Osteocyte (in vitro differentiated cells): Measurements from ENCODE around the gene S100Z. TPM values are rescaled to one million over a fixed set of nuclear protein-coding genes. Genes with fewer than 3 reads are reported as not detected.
"Not testable (repeated sequence)": the region's sequence is repeated elsewhere in the genome, so short reads cannot be mapped to it uniquely, and the experiment has no call there.

ENCODE experiments used
- DNase-seq: peaks from one replicate; pipeline ENCODE4 v3.0.0; 2021; ENCODE audit warnings: mixed read lengths; ENCODE audit not compliant: unreplicated experiment; ENCODE audit errors: extremely low spot score
- H3K27ac Mint-ChIP-seq: one replicate; pipeline ENCODE4 v1.8.0; 2021; ENCODE audit warnings: mild to moderate bottlenecking, mixed read lengths; ENCODE audit not compliant: unreplicated experiment
- H3K27me3 Mint-ChIP-seq: one replicate; pipeline ENCODE4 v1.8.0; 2021; ENCODE audit warnings: mixed read lengths; ENCODE audit not compliant: unreplicated experiment
- H3K36me3 Mint-ChIP-seq: one replicate; pipeline ENCODE4 v1.8.0; 2021; ENCODE audit warnings: mixed read lengths; ENCODE audit not compliant: unreplicated experiment
- H3K4me1 Mint-ChIP-seq: one replicate; pipeline ENCODE4 v1.8.0; 2021; ENCODE audit warnings: mixed read lengths; ENCODE audit not compliant: unreplicated experiment
- H3K4me3 Mint-ChIP-seq: one replicate; pipeline ENCODE4 v1.8.0; 2021; ENCODE audit warnings: mild to moderate bottlenecking, moderate library complexity, mixed read lengths; ENCODE audit not compliant: unreplicated experiment
- H3K9me3 Mint-ChIP-seq: one replicate; pipeline ENCODE4 v1.8.0; 2021; ENCODE audit warnings: mixed read lengths; ENCODE audit not compliant: unreplicated experiment
- total RNA-seq: library from RNA; stranded (reverse); gene quantifications from 2 replicates; pipeline ENCODE4 v1.2.1, GENCODE V29; 2021
- TF ChIP-seq, protein P1 (sequence below): fragments of 200-600 bp; sonication (generic); IDR thresholded peaks from 2 replicates; pipeline ENCODE4 v1.5.0; 2021; ENCODE audit warnings: antibody characterized with exemption, mild to moderate bottlenecking, moderate library complexity

The S100Z gene
- total RNA-seq, 1 donor from 2014 or later, result not detected

- no peaks in the 10 kb centered on the region for H3K9me3 Mint-ChIP-seq
- no peak overlapping the region for H3K4me3 Mint-ChIP-seq
- peaks cover 18% of the 10 kb centered on the region for H3K4me1 Mint-ChIP-seq
Observed at GRCh38 chr5:76811214-76811613, 38.6 kb upstream of the S100Z start.

DNA sequence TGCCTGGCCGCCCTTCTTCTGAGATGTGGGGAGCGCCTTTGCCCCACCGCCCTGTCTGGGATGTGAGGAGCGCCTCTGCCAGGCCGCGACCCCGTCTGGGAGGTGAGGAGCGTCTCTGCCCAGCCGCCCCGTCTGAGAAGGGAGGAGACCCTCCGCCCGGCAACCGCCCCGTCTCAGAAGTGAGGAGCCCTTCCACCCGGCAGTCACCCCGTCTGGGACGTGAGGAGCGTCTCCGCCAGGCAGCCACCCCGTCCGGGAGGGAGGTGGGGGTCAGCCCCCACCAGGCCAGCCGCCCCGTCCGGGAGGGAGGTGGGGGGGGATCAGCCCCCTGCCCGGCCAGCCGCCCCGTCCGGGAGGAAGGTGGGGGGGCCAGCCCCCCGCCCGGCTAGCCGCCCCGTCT lies 37.6 kb upstream of the S100Z start:
- H3K27me3 Mint-ChIP-seq, H3K27ac Mint-ChIP-seq, H3K4me3 Mint-ChIP-seq, H3K36me3 Mint-ChIP-seq, DNase-seq, H3K9me3 Mint-ChIP-seq: not testable (repeated sequence)
- peaks cover 11% of the 10 kb centered on the region for H3K4me1 Mint-ChIP-seq

More at GRCh38 chr5:76811214-76811613, 38.6 kb upstream of the S100Z start:
- Mint-ChIP-seq H3K36me3 (no peaks in the 10 kb centered on the region), H3K27me3 (no peaks in the 10 kb centered on the region), H3K27ac (no peak overlapping the region)
- no peak for DNase-seq
- TF ChIP-seq, protein P1, sequence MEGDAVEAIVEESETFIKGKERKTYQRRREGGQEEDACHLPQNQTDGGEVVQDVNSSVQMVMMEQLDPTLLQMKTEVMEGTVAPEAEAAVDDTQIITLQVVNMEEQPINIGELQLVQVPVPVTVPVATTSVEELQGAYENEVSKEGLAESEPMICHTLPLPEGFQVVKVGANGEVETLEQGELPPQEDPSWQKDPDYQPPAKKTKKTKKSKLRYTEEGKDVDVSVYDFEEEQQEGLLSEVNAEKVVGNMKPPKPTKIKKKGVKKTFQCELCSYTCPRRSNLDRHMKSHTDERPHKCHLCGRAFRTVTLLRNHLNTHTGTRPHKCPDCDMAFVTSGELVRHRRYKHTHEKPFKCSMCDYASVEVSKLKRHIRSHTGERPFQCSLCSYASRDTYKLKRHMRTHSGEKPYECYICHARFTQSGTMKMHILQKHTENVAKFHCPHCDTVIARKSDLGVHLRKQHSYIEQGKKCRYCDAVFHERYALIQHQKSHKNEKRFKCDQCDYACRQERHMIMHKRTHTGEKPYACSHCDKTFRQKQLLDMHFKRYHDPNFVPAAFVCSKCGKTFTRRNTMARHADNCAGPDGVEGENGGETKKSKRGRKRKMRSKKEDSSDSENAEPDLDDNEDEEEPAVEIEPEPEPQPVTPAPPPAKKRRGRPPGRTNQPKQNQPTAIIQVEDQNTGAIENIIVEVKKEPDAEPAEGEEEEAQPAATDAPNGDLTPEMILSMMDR, result no peak

DNA sequence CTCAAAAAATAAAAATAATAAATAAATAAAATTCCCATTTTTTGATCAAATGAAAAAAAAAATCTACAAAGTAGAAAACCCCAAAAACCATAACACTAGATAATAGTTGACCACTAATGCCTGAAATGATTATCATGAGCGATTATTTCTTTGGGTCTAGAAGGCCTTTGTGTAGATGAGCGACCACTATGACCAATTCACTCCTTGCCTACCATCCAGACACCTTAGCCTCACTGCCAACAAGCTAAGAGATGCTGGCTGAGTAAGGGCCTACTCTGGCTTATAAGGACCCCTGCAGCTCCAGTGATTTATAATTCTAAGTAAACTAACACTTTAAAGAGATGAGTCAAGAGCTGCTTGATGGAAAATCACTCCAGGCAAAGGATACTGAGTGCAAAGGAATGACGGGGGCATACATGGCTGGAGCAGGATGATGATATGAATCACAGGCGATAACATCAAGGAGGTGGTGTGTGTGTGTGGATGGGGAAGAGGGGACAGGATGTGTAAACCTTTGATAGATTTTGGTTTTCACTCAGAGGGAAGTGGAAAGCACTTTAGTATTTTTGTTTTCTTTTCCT lies 35.7 kb upstream of the S100Z start:
- Mint-ChIP-seq H3K9me3 (no peaks in the 10 kb centered on the region), H3K4me1 (peaks cover 11% of the 10 kb centered on the region), H3K36me3 (no peaks in the 10 kb centered on the region), H3K27me3 (no peaks in the 10 kb centered on the region), H3K4me3 (no peak overlapping the region), H3K27ac (peak overlapping the region; percentile 45)
- DNase-seq, result no peak
- TF ChIP-seq, protein P1, result no peak

DNA sequence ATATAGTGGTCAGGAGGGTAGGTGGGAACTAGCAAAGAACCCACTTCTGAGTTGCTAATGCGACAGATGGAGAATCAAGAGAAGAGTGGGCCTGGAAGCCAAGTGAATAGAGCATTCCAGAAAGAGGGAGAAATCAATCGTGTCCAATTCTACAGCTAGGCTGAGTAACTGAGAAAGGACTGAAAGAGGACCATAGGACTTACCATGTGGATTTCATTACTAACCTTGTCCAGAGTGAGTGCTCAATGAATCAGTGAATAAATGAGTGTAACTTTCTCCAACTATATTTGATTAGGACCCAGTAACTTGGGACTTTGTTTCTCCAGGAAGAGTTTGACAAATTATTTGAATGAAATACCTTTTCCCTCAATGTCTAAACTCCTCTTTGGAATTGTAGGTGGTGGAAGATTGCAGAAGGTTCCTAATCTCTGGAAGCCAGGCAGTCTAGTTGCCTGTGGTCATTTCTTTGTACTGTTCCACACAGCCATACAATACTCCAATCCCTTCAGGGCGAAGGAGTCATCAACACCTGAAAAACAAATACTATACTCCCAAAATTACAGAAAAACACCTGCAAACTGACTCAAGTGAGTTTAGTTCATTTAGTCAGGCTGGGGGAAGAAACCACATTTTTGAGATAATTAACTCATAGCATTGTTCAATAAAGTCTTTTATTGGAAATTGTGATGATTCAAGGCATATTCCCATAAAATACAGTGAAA lies 33.5 kb upstream of the S100Z start:
- Mint-ChIP-seq H3K9me3 (no peaks in the 10 kb centered on the region), H3K27me3 (no peaks in the 10 kb centered on the region)
- no peak for DNase-seq

GRCh38 chr5:76818844-76819831 lies 30.7 kb upstream of the S100Z start, which contains the start of gene F2RL1:
F2RL1 (plus strand) TSS chr5:76819030; CDS start chr5:76819183, 153 bp downstream.
- no peaks in the 10 kb centered on the region for H3K36me3 Mint-ChIP-seq
- H3K4me1 Mint-ChIP-seq, result peaks cover 27% of the 10 kb centered on the region
- H3K27ac Mint-ChIP-seq, result peak within 1 kb of the TSS; percentile 59
- TF ChIP-seq, protein P1, result no peak
- H3K27me3 Mint-ChIP-seq, result no peaks in the 10 kb centered on the region
- H3K9me3 Mint-ChIP-seq, result no peaks in the 10 kb centered on the region
- peak; percentile 85 for DNase-seq
- H3K4me3 Mint-ChIP-seq, result peak within 1 kb of the TSS; percentile 72

More for the DNA sequence above, 33.5 kb upstream of the S100Z start:
- Mint-ChIP-seq H3K4me3 (no peak overlapping the region), H3K27ac (no peak overlapping the region), H3K36me3 (no peaks in the 10 kb centered on the region), H3K4me1 (peaks cover 27% of the 10 kb centered on the region)
- TF ChIP-seq, protein P1, result no peak
